Right lobe of liver (tissue), 6 donors: ENCODE results near the gene RBM44. TPM values are rescaled to one million over a fixed set of nuclear protein-coding genes. Genes with fewer than 3 reads are reported as not detected.

ENCODE experiments used
- ATAC-seq, 4 donors: fragments of 200-7000 bp; cut with Tn5 transposase; one replicate each; pipeline ENCODE4 v1.9.1; 2020; ENCODE audit warnings: mild to moderate bottlenecking in 4 of 4, moderate library complexity in 4 of 4
- DNase-seq, 3 donors: peaks; one replicate each; pipeline ENCODE4 v3.0.0-alpha.2; 2020
- H3K27ac ChIP-seq, 3 donors: fragments of 200-600 bp; one replicate each; pipeline ENCODE4 v1.8.0; 2022
- H3K27me3 ChIP-seq, 2 donors: fragments of 200-600 bp; one replicate each; pipeline ENCODE4 v1.8.0; 2022
- H3K36me3 ChIP-seq, 4 donors: fragments of 200-600 bp; sonication (generic) in 1 of 4; one replicate each; pipeline versions ENCODE4 v1.5.1 to v1.8.0; 2017 to 2022; ENCODE audit warnings: control low read depth in 1 of 4
- H3K4me1 ChIP-seq, 4 donors: fragments of 200-600 bp; sonication (generic) in 1 of 4; one replicate each; pipeline versions ENCODE4 v1.5.1 to v1.8.0; 2017 to 2022; ENCODE audit warnings: control low read depth in 1 of 4
- H3K4me3 ChIP-seq, 3 donors: fragments of 200-600 bp; one replicate each; pipeline ENCODE4 v1.8.0; 2022
- H3K9me3 ChIP-seq, 4 donors: fragments of 200-600 bp; sonication (generic) in 1 of 4; one replicate each; pipeline versions ENCODE4 v1.5.1 to v1.8.0; 2017 to 2022; ENCODE audit warnings: control low read depth in 1 of 4
- CTCF ChIP-seq, 4 donors: fragments of 200-600 bp in 3 of 4; fragments of 450-650 bp in 1 of 4; IDR thresholded peaks; one replicate each; pipeline versions ENCODE4 v1.5.1 to v1.8.0; 2016 to 2022; ENCODE audit warnings: antibody characterized with exemption in 4 of 4, mild to moderate bottlenecking in 2 of 4
- POLR2A ChIP-seq: fragments of 450-650 bp; IDR thresholded peaks from one replicate; pipeline ENCODE4 v1.6.1; 2017; ENCODE audit warnings: antibody characterized with exemption, mild to moderate bottlenecking
- WGBS: methylation state at CpG from one replicate; pipeline ENCODE4 v1.1.6; 2018; ENCODE audit warnings: low coverage, low lambda C conversion rate; ENCODE audit not compliant: insufficient coverage; ENCODE audit errors: missing lambda C conversion rate; 5-methylcytosine and 5-hydroxymethylcytosine counted together
- intact Hi-C, 2 donors: fragments of 100-400 bp; cut with DNase I; formaldehyde crosslinking; loops; one replicate each; pipeline versions ENCODE4 v1.11.2 to v1.14.1; 2022
- total RNA-seq, 6 experiments: library from RNA; depleted of rRNA in 2 of 6; stranded (reverse); fragments of >200 nt in 2 of 6; fragmentation: NEBNext Ultra II Directional in 3 of 6; extraction: Animal tissue kit (Norgen Biotek cat#: 25700) in 3 of 6; gene quantifications; one replicate each; pipeline versions ENCODE4 v1.1.0 to v1.2.4, GENCODE V29; 2016 to 2023
- donor health status: DM: no; HTN: yes; CAD: no.
- donor health status: DM: no; HTN: no; CAD: no.
- donor health status: DM: no; HTN: no; CAD: no.
- donor health status: DM: no; HTN: yes; CAD: no.
- donor health status: DM: no; HTN: yes; CAD: no.

Gene RBM44
- total RNA-seq, 6 experiments from 2014 or later = 0.07 to 0.92 (median 0.20) TPM

GRCh38 chr2:237786936-237787335 lies 11.6 kb upstream of the RBM44 start:
- TF ChIP-seq CTCF (IDR thresholded peaks at IDR 0.05) (no peak), POLR2A (no peak)
- Histone ChIP-seq H3K4me3 (no peak overlapping the region), H3K27ac (no peak overlapping the region), H3K36me3 (peaks cover 0 to 2% (median 0%) of the 10 kb centered on the region in 4 donors), H3K27me3 (no peaks in the 10 kb centered on the region), H3K4me1 (no peaks in the 10 kb centered on the region), H3K9me3 (no peaks in the 10 kb centered on the region)
- ATAC-seq (no peak), DNase-seq (no peak)
- WGBS = 86% methylated on average over 4 of the region's 4 CpGs
- intact Hi-C loops = no loop called here

- no peak overlapping the region for H3K4me3 ChIP-seq
- TF ChIP-seq POLR2A = no peak
- TF ChIP-seq CTCF (IDR thresholded peaks at IDR 0.05) = no peak
- intact Hi-C loops = no loop called here
- no peaks in the 10 kb centered on the region for H3K9me3 ChIP-seq
- DNase-seq (no peak), ATAC-seq (no peak)
- H3K27ac ChIP-seq = no peak overlapping the region
- H3K27me3 ChIP-seq = no peaks in the 10 kb centered on the region
- no peaks in the 10 kb centered on the region for H3K4me1 ChIP-seq
- WGBS = 75% methylated on average over 4 of the region's 4 CpGs
- no peaks in the 10 kb centered on the region for H3K36me3 ChIP-seq
Observed at GRCh38 chr2:237790353-237790752, 8.2 kb upstream of the RBM44 start.

- Histone ChIP-seq H3K4me1 (no peaks in the 10 kb centered on the region), H3K4me3 (no peak overlapping the region), H3K36me3 (no peaks in the 10 kb centered on the region), H3K27ac (no peak overlapping the region), H3K27me3 (no peaks in the 10 kb centered on the region), H3K9me3 (no peaks in the 10 kb centered on the region)
- TF ChIP-seq CTCF (IDR thresholded peaks at IDR 0.05) (no peak), POLR2A (no peak)
- intact Hi-C loops = no loop called here
- DNase-seq = no peak
- peak in 1 of 4 donors; percentile 36 for ATAC-seq
- WGBS = 80% methylated on average over 6 of the region's 6 CpGs
Observed at GRCh38 chr2:237791977-237792727, 6.4 kb upstream of the RBM44 start.

GRCh38 chr2:237797253-237797652 lies 1.3 kb upstream of the RBM44 start:
- Histone ChIP-seq H3K27ac (no peak overlapping the region), H3K27me3 (no peaks in the 10 kb centered on the region), H3K4me1 (no peaks in the 10 kb centered on the region), H3K4me3 (no peak overlapping the region), H3K36me3 (no peaks in the 10 kb centered on the region), H3K9me3 (peaks cover 0 to 5% (median 0%) of the 10 kb centered on the region in 4 donors)
- DNase-seq = no peak
- intact Hi-C loops = no loop called here
- no peak for TF ChIP-seq POLR2A
- no peak for TF ChIP-seq CTCF (IDR thresholded peaks at IDR 0.05)
- WGBS = 95% methylated on average over 3 of the region's 3 CpGs
- no peak for ATAC-seq
